ENCODE measurements around the gene CAP2.
A peak's percentile ranks its signal among the peaks of the same experiment; 100 is the strongest.
"Not testable (repeated sequence)": the region's sequence is repeated elsewhere in the genome, so short reads cannot be mapped to it uniquely, and the experiment has no call there.

CAP2 gene

GRCh38 chr6:17580518-17581048, 187.2 kb downstream of the CAP2 start:
- no peak for TF ChIP-seq CTCF (IDR thresholded peaks at IDR 0.05; ENCODE audit: control extremely low read depth, extremely low read depth, low read depth, missing control alignments)
- POLR2A ChIA-PET = no interaction called here
- CTCF ChIA-PET = interaction anchor here (1.6 to 2.2 kb wide), 4 partner anchors 10 to 424 kb away, joined by 4 to 7 read pairs (median 6); no protein-coding TSS in a partner anchor
- DNase-seq (ENCODE audit: extremely low spot score) = peak; percentile 37

DNA sequence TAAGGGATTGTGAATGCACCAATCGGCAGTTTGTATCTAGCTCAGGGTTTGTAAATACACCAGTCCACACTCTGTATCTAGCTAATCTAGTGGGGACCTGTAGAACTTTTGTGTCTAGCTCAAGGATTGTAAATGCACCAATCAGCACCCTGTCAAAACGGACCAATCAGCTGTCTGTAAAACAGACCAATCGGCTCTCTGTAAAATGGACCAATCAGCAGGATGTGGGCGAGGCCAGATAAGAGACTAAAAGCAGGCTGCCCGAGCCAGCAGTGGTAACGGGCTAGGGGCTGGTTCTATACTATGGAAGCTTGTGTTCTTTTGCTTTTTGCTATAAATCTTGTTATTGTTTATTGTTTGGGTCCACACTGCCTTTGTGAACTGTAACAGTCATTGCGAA, 187.9 kb downstream of the CAP2 start:
- CTCF ChIA-PET = interaction anchor here (1.6 to 2.2 kb wide), 4 partner anchors 9 to 425 kb away, joined by 4 to 7 read pairs (median 6); no protein-coding TSS in a partner anchor
- POLR2A ChIA-PET; DNase-seq (ENCODE audit: extremely low spot score): not testable (repeated sequence)

DNA sequence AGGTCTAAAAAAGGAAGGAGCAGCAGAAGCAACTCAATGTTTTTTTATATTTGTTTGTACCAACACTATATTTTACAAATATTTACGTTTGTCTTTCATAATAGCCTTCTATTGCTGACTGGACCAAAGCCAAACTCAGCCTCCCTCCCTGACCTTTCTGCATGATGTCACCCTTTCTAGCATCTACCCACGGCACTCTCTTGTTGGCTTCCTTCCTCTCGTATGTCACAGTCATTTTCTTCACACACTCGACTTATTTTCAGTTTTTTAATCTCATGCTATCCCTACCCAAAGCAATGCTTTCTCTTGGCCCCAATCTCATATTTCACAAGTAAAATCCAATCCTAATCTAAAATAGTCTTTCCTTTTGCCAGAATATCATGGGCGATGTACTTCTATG, 190.4 kb downstream of the CAP2 start:
- ChIA-PET POLR2A (no interaction called here), CTCF (interaction anchor here (0.5 to 3.2 kb wide), 21 partner anchors 12 to 434 kb away, joined by 3 to 34 read pairs (median 4); partner anchors contain the start of gene FAM8A1)
- no peak for DNase-seq (ENCODE audit: extremely low spot score)
- TF ChIP-seq CTCF (IDR thresholded peaks at IDR 0.05; ENCODE audit: control extremely low read depth, extremely low read depth, low read depth, missing control alignments) = no peak

- DNase-seq (ENCODE audit: extremely low spot score) = peak; percentile 59
- TF ChIP-seq CTCF (IDR thresholded peaks at IDR 0.05; ENCODE audit: control extremely low read depth, extremely low read depth, low read depth, missing control alignments) = peak; percentile 72
- POLR2A ChIA-PET = interaction anchor here (0.6 kb wide), 1 partner anchor 16 kb away, joined by 4 read pairs; the partner anchor contains the start of gene FAM8A1
- CTCF ChIA-PET = interaction anchor here (0.5 to 3.2 kb wide), 22 partner anchors 12 to 434 kb away, joined by 3 to 34 read pairs (median 4); partner anchors contain the start of gene FAM8A1
Measured at GRCh38 chr6:17584241-17584803, 190.9 kb downstream of the CAP2 start.

DNA sequence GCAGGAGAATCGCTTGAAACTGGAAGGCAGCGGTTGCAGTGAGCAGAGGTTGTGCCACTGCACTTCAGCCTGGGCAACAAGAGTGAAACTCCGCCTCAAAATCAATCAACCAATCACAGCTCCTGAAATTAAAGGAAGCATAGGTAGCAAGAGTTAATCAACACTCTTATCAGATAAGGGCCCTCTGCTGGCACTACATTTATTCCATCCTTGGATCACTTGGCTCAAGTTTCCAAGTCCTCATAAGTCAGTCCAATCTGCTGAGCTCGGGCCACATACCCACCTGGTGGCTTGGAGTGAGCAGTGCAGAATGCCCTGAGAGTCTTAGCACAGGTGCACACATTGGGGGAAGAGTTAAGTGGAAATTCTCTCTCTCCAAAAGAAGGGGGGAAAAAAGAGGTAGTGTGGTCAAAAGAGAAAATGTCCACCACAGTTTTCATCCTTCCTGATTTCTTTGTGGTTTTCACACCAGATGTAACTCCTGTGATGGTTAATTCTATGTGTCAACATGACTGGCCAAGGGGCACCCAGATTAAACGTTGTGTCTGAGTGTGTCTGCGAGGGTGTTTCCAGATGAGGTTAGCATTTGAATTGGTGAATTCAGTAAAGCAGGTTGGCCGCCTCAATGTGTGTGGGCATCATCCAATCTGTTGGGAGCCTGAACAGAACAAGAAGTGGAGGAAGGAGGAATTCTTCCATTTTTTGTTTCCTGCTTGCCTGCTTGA, 192.5 kb downstream of the CAP2 start:
- POLR2A ChIA-PET = no interaction called here
- TF ChIP-seq CTCF (IDR thresholded peaks at IDR 0.05; ENCODE audit: control extremely low read depth, extremely low read depth, low read depth, missing control alignments) = no peak
- no peak for DNase-seq (ENCODE audit: extremely low spot score)
- CTCF ChIA-PET = interaction anchor here (0.7 to 3.2 kb wide), 6 partner anchors 14 to 429 kb away, joined by 3 to 24 read pairs (median 4); partner anchors contain the start of gene FAM8A1

GRCh38 chr6:17586623-17587022, 193.2 kb downstream of the CAP2 start:
- DNase-seq (ENCODE audit: extremely low spot score); POLR2A ChIA-PET: not testable (repeated sequence)
- CTCF ChIA-PET = interaction anchor here (3.2 kb wide), 1 partner anchor 217 kb away, joined by 24 read pairs; no protein-coding TSS in a partner anchor

- no peak for DNase-seq (ENCODE audit: extremely low spot score)
- POLR2A ChIA-PET = no interaction called here
- CTCF ChIA-PET = interaction anchor here (1.0 kb wide), 1 partner anchor 217 kb away, joined by 3 read pairs; no protein-coding TSS in a partner anchor
- TF ChIP-seq CTCF (IDR thresholded peaks at IDR 0.05; ENCODE audit: control extremely low read depth, extremely low read depth, low read depth, missing control alignments) = no peak
Measured at GRCh38 chr6:17588011-17588410, 194.6 kb downstream of the CAP2 start.

All from GM10248 (cell line).